Ovary (tissue), 3 donors: ENCODE results near the gene GORASP1.

Experiments
- CTCF ChIP-seq, 3 donors: fragments of 450-650 bp in 2 of 3; fragments of 200-600 bp in 1 of 3; IDR thresholded peaks; one replicate each; pipeline versions ENCODE4 v1.5.1 to v1.8.0; 2016 to 2022; ENCODE audit warnings: antibody characterized with exemption in 3 of 3, mild to moderate bottlenecking in 1 of 3
- EP300 ChIP-seq: sonication (generic); formaldehyde crosslinking; IDR thresholded peaks from one replicate; pipeline ENCODE4 v1.6.1; 2017; ENCODE audit warnings: antibody characterized with exemption
- POLR2A ChIP-seq: fragments of 450-650 bp; IDR thresholded peaks from one replicate; pipeline ENCODE4 v1.6.1; 2017; ENCODE audit warnings: antibody characterized with exemption, mild to moderate bottlenecking, moderate library complexity
- donor health status: DM: no; HTN: no; CAD: no.

GRCh38 chr3:39114456-39114855 lies 7.0 kb upstream of the GORASP1 start:
- TF ChIP-seq EP300 = no peak
- no peak for TF ChIP-seq POLR2A
- no peak for TF ChIP-seq CTCF (IDR thresholded peaks at IDR 0.05)
